GM21526 (cell line): ENCODE data around the gene NOL4L.
"Not testable (repeated sequence)": the region's sequence is repeated elsewhere in the genome, so short reads cannot be mapped to it uniquely, and the experiment has no call there.

Source experiments
- ATAC-seq: cut with Tn5 transposase; IDR thresholded peaks from one replicate; pipeline ENCODE4 v1.9.1; 2021; ENCODE audit warnings: moderate library complexity; ENCODE audit not compliant: unreplicated experiment, low FRiP score

Gene NOL4L

GRCh38 chr20:32474967-32475811 lies 109.9 kb downstream of the NOL4L start:
- no peak for ATAC-seq

- no peak for ATAC-seq
Measured at GRCh38 chr20:32474717-32474966, 110.5 kb downstream of the NOL4L start.

DNA sequence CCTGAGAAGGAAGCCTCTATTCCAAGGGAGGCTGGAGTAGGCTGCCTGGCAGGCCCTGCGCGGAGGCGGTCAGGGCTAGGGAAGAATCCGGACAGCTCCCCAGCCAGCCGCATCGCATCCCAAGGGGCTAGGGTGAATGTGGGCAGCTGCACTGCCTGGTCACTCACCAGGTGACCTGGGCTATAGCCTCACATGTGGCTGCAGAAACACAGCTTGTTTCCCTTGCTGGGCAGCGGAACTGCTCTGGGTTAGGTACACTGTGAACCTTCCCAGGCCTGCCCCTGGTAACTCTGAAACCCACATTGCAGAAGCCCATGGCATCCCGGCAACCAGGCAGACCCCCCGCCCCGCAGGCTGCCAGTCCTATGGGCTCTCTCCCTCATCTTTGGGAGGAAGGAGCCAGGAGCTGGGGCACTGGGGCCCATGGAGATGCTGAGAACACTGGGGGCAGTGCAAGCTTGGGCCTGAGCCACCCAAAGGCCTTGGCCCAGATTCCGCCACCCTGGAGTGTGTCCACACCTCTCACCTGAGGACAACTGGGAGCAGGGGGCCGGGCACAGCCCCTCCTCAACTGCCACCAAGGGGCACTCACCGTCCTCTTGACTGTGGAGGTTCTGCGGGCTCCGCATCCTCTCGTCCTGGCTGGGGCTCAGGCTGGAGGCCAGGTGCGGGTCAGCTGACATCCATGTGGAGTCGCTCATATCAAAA lies 111.0 kb downstream of the NOL4L start:
- no peak for ATAC-seq

GRCh38 chr20:32473231-32474008 lies 111.7 kb downstream of the NOL4L start:
- no peak for ATAC-seq

GRCh38 chr20:32472581-32473207 lies 112.4 kb downstream of the NOL4L start:
- ATAC-seq: no peak

DNA sequence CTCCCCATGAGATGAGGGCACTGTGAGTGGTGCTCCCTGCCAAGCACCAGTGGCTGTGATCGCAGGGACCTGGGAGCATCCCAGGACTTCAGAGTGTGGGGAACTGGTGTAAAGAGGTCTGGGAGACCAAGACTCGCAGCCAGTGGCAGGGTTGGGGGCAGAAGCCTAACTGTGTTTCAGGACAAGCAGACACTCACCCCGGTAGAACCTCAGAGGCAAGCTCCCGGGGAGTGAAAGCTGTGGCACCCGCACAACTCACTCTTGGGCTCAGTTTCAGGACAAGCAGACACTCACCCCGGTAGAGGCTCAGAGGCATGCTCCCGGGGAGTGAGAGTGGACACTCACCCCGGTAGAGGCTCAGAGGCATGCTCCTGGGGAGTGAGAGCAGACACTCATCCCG lies 114.2 kb downstream of the NOL4L start:
- no peak for ATAC-seq

- no peak for ATAC-seq
Measured at GRCh38 chr20:32470025-32470861, 114.9 kb downstream of the NOL4L start.

DNA sequence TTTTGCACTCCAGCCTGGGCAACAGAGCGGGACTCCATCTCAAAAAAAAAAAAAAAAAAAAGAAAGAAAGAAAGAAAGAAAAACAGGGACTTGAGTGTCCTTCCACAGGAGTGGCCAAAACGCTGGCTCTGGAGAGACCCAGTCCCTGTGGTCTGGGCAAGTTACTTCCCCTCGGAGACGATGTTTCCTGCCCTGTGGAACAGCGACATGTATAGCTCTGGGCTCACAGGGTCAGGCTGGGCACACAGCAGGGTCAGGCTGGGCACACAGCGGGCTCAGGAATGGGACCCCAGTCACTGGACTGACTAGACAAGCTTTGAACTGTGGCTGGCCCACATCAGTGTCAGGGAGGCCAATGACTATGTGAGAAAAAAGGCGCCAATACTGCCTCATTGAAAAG lies 116.3 kb downstream of the NOL4L start:
- ATAC-seq: no peak

GRCh38 chr20:32468313-32468640 lies 116.9 kb downstream of the NOL4L start:
- no peak for ATAC-seq

- no peak for ATAC-seq
Measured at GRCh38 chr20:32467506-32468312, 117.4 kb downstream of the NOL4L start.

DNA sequence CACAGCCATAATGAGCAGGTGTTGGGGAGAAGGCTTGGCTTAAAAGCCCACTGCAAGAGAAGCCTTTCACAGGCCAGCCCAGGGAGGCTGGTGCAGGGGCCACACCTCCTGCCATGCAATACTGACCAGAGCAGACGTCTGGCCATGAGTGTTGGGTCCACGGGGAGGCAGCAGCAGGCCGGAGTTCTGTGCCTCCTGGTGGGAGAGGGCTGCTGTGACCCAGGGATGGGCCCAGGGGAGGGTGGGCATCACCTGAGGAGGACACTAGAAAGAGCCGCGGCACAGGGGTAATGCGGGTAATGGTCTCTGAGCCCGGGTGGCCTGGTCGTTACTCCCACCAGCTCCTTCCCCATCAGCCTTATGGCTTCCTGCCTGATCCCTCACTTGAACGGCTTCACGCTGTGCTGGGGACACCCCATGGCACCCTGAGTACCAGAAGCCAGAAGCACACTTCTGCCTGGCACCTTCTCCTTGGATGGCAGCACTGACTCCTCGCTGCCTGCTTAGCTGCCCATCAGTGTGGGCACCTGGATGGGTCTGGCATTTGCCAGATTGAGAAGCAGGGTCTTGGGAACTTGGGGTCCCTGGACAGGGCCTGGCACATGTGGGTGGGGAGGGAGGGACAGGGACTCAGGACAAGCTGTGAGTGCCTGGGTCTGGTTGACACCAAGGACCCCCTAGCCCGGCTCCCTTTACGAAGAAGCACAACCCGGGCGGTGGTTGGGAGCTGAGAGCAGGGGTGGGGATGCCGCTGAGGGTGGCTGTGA lies 118.2 kb downstream of the NOL4L start:
- ATAC-seq: no peak

DNA sequence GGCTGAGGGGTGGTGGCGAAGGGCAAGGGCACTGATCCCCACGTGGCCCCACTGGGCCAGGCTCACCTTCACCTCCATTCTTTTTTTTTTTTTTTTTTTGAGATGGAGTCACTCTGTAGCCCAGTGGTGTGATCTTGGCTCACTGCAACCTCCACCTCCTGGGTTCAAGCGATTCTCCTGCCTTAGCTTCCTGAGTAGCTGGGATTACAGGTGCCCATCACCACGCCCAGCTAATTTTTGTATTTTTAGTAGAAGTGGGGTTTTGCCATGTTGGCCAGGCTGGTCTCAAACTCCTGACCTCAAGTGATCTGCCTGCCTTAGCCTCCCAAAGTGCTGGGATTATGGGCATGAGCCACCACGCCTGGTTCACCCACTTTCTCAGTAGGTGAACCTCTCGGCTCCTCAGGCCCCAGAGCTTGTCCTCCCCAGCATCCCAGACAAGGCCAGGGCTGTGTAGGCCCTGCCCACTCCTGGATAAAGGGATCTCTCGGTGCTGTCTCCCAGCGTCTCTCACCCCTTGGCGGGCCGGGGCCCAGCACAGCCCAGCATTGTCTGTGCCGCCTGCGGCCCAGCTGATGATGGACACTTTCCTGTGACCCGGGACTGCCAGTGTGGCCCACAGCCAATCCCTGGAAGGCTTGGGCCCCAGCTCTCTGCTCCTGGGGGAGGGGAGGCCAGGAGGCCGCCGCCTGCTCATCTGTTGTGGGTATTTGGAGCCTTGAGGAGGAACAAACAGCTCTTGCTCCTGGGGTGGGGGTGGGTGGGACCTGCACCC lies 119.0 kb downstream of the NOL4L start:
- ATAC-seq: not testable (repeated sequence)

DNA sequence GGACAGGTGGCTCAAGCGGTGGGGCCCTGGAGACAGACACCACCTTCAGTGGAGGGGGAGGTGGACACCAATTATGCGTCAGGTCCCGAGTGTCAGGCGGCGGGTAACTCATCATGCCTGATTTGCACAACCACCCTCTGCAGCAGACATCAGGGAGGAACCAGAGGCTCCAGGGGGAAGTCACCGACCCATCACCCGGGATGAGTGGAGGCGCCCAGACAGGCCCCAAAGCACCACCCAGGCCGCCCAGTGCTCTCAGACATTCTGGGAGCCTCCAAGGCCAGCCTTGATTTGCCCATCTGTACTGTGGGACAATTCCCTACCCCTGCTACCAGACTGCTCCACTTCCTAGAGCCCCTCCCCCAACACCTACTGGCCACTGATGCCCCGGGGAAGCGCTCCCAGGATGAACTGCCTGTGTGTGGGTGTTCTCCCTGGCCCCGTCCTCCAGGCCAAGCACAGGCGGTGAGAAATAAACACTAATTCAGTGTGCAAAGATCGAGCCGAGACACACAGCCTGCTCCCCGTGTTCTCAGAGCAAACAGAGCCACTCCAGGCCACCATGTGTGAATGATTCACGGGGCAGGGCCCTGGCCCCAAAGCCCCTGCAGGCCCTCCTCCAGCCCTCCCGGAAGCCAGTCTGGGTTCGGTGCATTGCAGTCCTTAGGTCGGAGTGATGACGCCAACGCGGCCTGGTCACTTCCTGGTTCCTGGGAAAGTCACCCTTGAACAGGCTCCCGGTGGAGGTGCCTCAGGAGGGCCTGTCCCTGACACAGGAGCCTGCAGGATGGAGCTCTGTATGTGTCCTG lies 119.8 kb downstream of the NOL4L start:
- ATAC-seq: no peak

GRCh38 chr20:32464401-32465091 lies 120.6 kb downstream of the NOL4L start:
- no peak for ATAC-seq

GRCh38 chr20:32463642-32464400 lies 121.3 kb downstream of the NOL4L start:
- ATAC-seq: no peak
